Measurements from ENCODE around the gene UBE2D1.
"Not testable (repeated sequence)": the region's sequence is repeated elsewhere in the genome, so short reads cannot be mapped to it uniquely, and the experiment has no call there.

The UBE2D1 gene

DNA sequence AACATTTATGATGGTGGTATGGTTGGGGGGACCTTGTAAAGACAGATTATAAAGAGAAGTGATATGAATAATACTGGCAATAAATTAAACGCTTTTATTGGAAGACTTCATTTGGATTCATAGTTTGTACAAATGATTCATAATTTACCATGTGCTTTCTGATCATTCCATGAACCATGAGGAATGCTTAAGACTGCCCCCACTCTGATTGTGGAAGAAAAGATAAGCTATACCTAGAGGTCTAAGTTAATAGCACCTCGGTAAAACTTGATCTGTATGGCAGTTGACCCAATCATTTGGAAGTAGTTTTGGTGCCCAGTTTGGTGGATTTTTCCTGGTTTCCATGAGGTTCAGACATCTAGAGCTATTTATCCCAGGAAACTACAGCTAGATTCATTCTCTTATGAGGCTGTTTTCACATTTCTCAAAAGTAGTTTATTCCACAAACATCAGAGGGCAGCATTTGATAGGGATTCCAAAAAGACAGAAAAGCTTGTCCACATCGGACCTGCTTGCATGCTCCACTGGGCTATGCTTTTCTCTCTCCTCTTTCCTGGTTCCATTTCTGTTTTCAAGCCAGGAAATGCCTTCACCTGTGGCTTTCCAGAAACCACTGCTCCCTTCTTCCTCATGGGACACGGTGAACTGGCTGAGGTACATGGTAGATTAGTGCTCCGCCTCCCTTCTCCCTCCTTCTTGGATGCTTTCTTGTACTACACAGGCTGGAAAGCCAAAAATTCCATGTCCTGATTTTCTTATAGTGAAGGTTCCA lies 79.7 kb downstream of the UBE2D1 start:
- H3K4me3 ChIP-seq (ENCODE audit: low read depth, low read length), result no peak overlapping the region
- no peaks in the 10 kb centered on the region for H3K4me1 ChIP-seq
- DNase-seq, result no peak
- TF ChIP-seq, protein P1, sequence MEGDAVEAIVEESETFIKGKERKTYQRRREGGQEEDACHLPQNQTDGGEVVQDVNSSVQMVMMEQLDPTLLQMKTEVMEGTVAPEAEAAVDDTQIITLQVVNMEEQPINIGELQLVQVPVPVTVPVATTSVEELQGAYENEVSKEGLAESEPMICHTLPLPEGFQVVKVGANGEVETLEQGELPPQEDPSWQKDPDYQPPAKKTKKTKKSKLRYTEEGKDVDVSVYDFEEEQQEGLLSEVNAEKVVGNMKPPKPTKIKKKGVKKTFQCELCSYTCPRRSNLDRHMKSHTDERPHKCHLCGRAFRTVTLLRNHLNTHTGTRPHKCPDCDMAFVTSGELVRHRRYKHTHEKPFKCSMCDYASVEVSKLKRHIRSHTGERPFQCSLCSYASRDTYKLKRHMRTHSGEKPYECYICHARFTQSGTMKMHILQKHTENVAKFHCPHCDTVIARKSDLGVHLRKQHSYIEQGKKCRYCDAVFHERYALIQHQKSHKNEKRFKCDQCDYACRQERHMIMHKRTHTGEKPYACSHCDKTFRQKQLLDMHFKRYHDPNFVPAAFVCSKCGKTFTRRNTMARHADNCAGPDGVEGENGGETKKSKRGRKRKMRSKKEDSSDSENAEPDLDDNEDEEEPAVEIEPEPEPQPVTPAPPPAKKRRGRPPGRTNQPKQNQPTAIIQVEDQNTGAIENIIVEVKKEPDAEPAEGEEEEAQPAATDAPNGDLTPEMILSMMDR (IDR thresholded peaks at IDR 0.05; ENCODE audit: low read depth, low read length), result peak; percentile 48
- H3K9me3 ChIP-seq, result no peaks in the 10 kb centered on the region
- no peaks in the 10 kb centered on the region for H3K27me3 ChIP-seq
- no peaks in the 10 kb centered on the region for H3K36me3 ChIP-seq

DNA sequence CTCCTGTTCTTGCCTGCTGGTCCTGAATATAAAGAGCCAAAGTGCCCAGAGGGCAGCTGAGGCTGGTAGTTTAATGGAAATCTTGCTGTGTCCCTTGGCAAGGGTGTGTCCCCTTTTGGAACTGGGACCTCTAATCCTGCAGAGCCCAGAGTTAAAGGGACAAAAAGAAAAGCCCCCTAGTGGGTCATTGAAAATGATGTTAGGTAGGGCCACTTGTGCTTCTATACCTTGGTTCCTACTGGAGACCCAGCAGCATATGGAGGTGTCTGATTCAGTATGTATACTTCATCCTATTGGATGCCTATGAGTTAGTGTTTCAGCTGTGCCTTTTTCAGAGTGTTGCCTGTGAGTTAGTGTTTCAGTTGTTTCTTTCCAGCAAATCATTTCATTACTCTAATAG lies 81.0 kb downstream of the UBE2D1 start:
- no peaks in the 10 kb centered on the region for H3K27me3 ChIP-seq
- H3K36me3 ChIP-seq, result no peaks in the 10 kb centered on the region
- H3K9me3 ChIP-seq, result no peaks in the 10 kb centered on the region
- TF ChIP-seq, protein P1 (IDR thresholded peaks at IDR 0.05; ENCODE audit: low read depth, low read length), result no peak
- H3K4me1 ChIP-seq, result no peaks in the 10 kb centered on the region
- no peak for DNase-seq
- H3K4me3 ChIP-seq (ENCODE audit: low read depth, low read length), result no peak overlapping the region

DNA sequence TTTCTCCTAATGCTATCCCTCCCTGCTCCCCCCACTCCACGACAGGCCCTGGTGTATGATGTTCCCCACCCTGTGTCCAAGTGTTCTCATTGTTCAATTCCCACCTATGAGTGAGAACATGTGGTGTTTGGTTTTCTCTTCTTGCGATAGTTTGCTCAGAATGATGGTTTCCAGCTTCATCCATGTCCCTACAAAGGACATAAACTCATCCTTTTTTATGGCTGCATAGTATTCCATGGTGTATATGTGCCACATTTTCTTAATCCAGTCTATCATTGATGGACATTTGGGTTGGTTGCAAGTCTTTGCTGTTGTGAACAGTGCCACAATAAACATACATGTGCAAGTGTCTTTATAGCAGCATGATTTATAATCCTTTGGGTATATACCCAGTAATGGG lies 83.1 kb downstream of the UBE2D1 start:
- H3K4me3 ChIP-seq (ENCODE audit: low read depth, low read length), result not testable (repeated sequence)

More for the DNA sequence above, 83.1 kb downstream of the UBE2D1 start:
- H3K36me3 ChIP-seq, H3K4me1 ChIP-seq, DNase-seq, H3K9me3 ChIP-seq, H3K27me3 ChIP-seq: not testable (repeated sequence)
